OCI-LY7 (cell line): Measurements from ENCODE around the gene AFTPH.

Source experiments
- CTCF ChIP-seq: fragments of 200-600 bp; sonication (generic); conservative IDR thresholded peaks from 2 replicates; pipeline ENCODE4 v1.5.1; 2014; ENCODE audit warnings: mild to moderate bottlenecking, antibody characterized with exemption, low read length, moderate library complexity, mixed read lengths
- EZH2phosphoT487 ChIP-seq: fragments of 200-600 bp; sonication (generic); IDR thresholded peaks from 2 replicates; pipeline ENCODE4 v1.6.1; 2018; ENCODE audit warnings: low read depth, borderline replicate concordance, mild to moderate bottlenecking, mixed run types, antibody characterized with exemption, low read length, moderate library complexity, mixed read lengths

- TF ChIP-seq CTCF (no peak), EZH2phosphoT487 (no peak)
Measured at GRCh38 chr2:64629875-64630274, 105.7 kb downstream of the AFTPH start.
